ENCODE results near the gene DHCR24. TPM values are rescaled to one million over a fixed set of nuclear protein-coding genes. Genes with fewer than 3 reads are reported as not detected.

Gene DHCR24
- polyA plus RNA-seq, 2 of the 4 experiments (the other 2 are of a cell fraction), result 29.9 to 33.3 TPM

GRCh38 chr1:54834007-54834541 is 52.9 kb downstream of the DHCR24 start:
- ATAC-seq, result no peak
- POLR2A ChIA-PET, result no interaction called here
- CTCF ChIA-PET, result interaction anchor here (1.0 kb wide), 1 partner anchor 20 kb away, joined by 3 read pairs; no protein-coding TSS in a partner anchor
- no peaks in the 10 kb centered on the region for H3K4me1 ChIP-seq
- no peak overlapping the region for H3K27ac ChIP-seq
- no peak overlapping the region for H3K4me3 ChIP-seq
- TF ChIP-seq PBX3 (IDR thresholded peaks at IDR 0.05) (no peak), RARB (CRISPR knock-in tag; IDR thresholded peaks at IDR 0.05) (no peak), REST (IDR thresholded peaks at IDR 0.05) (no peak), CEBPB (IDR thresholded peaks at IDR 0.05) (no peak), ZFP36 (IDR thresholded peaks at IDR 0.05; ENCODE audit: borderline replicate concordance, partially characterized antibody) (no peak), MAFK (IDR thresholded peaks at IDR 0.05; ENCODE audit: partially characterized antibody) (no peak), ELK1 (IDR thresholded peaks at IDR 0.05; ENCODE audit: low read depth, low read length) (no peak), BCL3 (IDR thresholded peaks at IDR 0.05) (no peak), SMC3 (IDR thresholded peaks at IDR 0.05) (no peak)
- FAIRE-seq, result no peak
- WGBS (ENCODE audit: missing lambda C conversion rate), result 63% methylated on average over 1 of the region's 1 CpG
- no peak for DNase-seq (ENCODE audit: low read depth in 1 of 2, low spot score in 1 of 2)
- peaks cover 18% of the 10 kb centered on the region for H3K9me3 ChIP-seq
- no peak overlapping the region for H3K4me2 ChIP-seq

GRCh38 chr1:54833121-54833520 is 53.9 kb downstream of the DHCR24 start:
- 87% methylated on average over 9 of the region's 9 CpGs for WGBS (ENCODE audit: missing lambda C conversion rate)
- ChIA-PET POLR2A (no interaction called here), CTCF (interaction anchor here (1.0 to 1.8 kb wide), 2 partner anchors 19 to 112 kb away, joined by 3 to 5 read pairs; no protein-coding TSS in a partner anchor)
- H3K4me1 ChIP-seq, result no peaks in the 10 kb centered on the region
- ATAC-seq (no peak), DNase-seq (ENCODE audit: low read depth in 1 of 2, low spot score in 1 of 2) (no peak), FAIRE-seq (no peak)
- no peak overlapping the region for H3K4me3 ChIP-seq
- no peak overlapping the region for H3K27ac ChIP-seq
- H3K9me3 ChIP-seq, result peaks cover 21% of the 10 kb centered on the region
- TF ChIP-seq CBX2 (IDR thresholded peaks at IDR 0.05; ENCODE audit: borderline replicate concordance, low read depth) (no peak), HEYL (CRISPR knock-in tag; IDR thresholded peaks at IDR 0.05) (no peak), KDM1A (IDR thresholded peaks at IDR 0.05; ENCODE audit: low read depth) (no peak), BHLHE40 (IDR thresholded peaks at IDR 0.05; ENCODE audit: low read depth, low read length) (no peak), CEBPB (IDR thresholded peaks at IDR 0.05) (no peak), EHF (CRISPR knock-in tag; IDR thresholded peaks at IDR 0.05) (no peak), KDM5A (IDR thresholded peaks at IDR 0.05) (no peak)
- H3K4me2 ChIP-seq, result no peak overlapping the region

- ChIA-PET POLR2A (no interaction called here), CTCF (no interaction called here)
- FAIRE-seq, result no peak
- Histone ChIP-seq H3K27ac (no peak overlapping the region), H3K9me3 (peaks cover 26% of the 10 kb centered on the region), H3K4me3 (no peak overlapping the region), H3K4me2 (no peak overlapping the region), H3K4me1 (no peaks in the 10 kb centered on the region)
- ATAC-seq, result no peak
- WGBS (ENCODE audit: missing lambda C conversion rate), result 54% methylated on average over 3 of the region's 4 CpGs
- no peak for DNase-seq (ENCODE audit: low read depth in 1 of 2, low spot score in 1 of 2)
- TF ChIP-seq USF2 (IDR thresholded peaks at IDR 0.05), result no peak
- TF ChIP-seq ESRRA (IDR thresholded peaks at IDR 0.05; ENCODE audit: borderline replicate concordance, low read length), result no peak
- no peak for TF ChIP-seq JUN (IDR thresholded peaks at IDR 0.05)
- TF ChIP-seq HDAC2 (IDR thresholded peaks at IDR 0.05), result no peak
- TF ChIP-seq PBX3 (IDR thresholded peaks at IDR 0.05), result no peak
- no peak for TF ChIP-seq SMC3 (IDR thresholded peaks at IDR 0.05)
- no peak for TF ChIP-seq CHD2 (IDR thresholded peaks at IDR 0.05; ENCODE audit: low read length, partially characterized antibody)
- TF ChIP-seq RAD21 (conservative IDR thresholded peaks at IDR 0.05 in 1 of 2, IDR thresholded peaks at IDR 0.05 in 1 of 2), result no peak
- no peak for TF ChIP-seq HOXB5 (CRISPR knock-in tag; IDR thresholded peaks at IDR 0.05)
- TF ChIP-seq CBX8 (IDR thresholded peaks at IDR 0.05), result no peak
- no peak for TF ChIP-seq CBX2 (IDR thresholded peaks at IDR 0.05; ENCODE audit: borderline replicate concordance, low read depth)
Measured at GRCh38 chr1:54826226-54826816, 60.7 kb downstream of the DHCR24 start.

All from A549 (cell line).